Fibroblast of skin of scalp (primary cell): Measurements from ENCODE around the gene TBP.

Experiments
- DNase-seq: peaks from one replicate; pipeline ENCODE4 v3.0.0-alpha.2; 2013

TBP gene

DNA sequence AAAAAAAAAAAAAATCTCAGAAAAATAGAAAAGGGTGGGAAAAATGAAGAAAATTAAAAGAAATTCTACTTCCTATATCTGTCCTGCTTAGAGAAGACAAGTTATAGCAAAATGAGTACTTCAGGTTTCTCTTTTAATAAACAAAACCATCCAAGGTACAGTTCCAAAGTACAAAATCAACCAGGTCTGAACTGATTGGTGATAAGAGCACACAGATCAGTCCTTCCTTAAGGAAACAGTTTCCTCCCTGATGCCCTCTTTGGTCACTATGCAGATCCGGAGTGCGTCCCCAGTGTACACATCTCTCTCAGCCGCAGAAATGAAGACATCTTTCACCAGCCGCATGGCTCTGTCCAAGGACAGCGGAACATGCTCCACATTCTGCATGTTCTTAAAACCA lies 19.2 kb upstream of the TBP start:
- no peak for DNase-seq

DNA sequence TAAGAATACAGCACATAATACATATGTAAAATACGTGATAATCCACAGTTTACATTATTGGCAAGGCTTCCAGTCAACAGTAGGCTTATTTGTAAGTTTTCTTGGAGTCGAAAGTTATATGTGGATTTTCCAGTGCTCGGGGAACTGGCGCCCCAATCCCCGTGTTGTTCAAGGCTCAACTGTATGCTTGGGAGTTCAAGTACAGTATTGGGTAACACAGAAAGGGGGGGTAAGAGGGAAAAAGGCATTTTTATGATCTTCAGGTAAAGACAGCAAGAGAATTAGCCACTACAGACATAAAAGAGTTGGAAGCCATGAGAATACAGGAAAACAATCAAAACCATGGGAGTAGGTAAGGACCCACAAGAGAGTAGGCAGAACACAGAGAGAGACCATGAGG lies 17.5 kb upstream of the TBP start:
- no peak for DNase-seq

DNA sequence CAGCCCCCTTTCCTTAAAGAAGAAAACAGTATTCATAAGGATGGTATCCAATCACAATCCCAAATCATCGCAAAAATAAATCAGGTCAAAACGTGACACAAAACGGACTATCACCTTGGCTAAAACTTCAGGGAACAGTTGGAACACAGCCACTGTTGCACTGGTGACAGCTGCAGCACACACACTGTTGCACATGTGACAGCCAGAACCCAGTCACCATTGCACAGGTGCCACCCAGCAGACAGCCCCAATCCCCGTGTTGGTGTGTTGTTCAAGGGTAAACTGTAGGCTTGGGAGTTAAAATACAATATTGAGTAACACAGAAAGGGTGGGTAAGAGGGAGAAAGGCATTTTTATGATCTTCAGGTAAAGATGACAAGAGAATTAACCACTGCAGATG lies 16.8 kb upstream of the TBP start:
- DNase-seq = no peak

- no peak for DNase-seq
These were observed 12.0 kb upstream of the TBP start for GRCh38 chr6:170542031-170542719.

DNA sequence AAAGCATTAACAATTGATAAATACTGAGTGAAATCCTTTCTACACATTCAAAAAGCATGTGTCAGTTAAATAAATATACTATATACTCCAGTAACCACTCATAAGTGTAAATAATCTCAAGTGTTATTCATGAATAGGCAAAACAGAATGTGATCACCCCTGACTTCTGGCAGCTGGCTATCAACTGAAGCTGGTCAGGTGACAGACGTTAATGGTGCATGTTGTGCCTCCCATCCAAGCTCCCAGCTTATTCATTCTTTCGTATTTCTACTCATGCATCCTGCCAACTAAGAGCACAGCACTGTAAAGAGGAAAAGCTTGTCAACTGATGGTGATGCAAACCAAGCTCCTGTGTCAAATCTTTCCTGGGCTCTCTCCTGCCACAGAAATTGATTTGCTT lies 8.8 kb upstream of the TBP start:
- no peak for DNase-seq

GRCh38 chr6:170552765-170553533 lies 1.2 kb upstream of the TBP start, which contains the start of gene PSMB1:
TSS of gene PSMB1 (minus strand) at chr6:170553307. CDS start at chr6:170553242, 65 bp downstream.
- peak; percentile 95 for DNase-seq

DNA sequence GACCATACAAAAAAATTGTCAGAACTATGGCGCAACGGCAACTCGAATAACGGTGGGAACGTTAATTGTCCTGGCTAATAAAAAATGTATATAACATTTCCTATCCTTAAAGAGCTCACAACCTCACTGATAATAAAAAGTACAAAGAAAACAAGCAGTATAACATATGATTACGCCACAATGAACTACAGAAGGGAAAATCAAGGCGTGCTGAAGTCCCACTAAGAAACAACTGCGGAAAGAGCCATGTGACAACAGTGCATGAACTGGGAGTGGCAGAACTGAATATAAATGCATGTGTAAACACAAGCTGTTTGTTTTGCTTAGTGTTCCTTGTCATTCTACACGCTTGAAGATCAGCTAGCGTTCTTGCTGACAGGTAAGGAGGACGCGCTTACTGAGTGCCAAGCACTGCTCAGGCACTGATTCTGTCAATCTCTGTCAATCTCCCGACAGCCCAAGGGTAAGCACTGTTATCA lies 596 bp upstream of the TBP start:
- DNase-seq = peak; percentile 12

DNA sequence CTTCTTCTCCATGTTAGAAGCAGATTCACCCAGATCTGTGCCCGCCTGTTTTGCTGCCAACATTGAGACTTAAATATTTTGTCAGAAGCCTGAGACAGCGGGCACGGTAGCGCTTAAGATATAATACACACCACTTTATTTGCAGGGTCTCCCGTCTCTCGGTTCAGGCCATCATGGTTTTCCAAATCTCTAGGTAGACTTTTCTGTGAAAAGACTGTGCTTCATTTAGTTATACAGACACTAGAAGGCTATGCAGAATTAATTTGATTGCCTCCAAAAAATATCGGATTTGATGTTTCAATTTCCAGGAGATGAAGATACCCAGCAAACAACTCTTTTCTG lies 598 bp downstream of the TBP start:
- no peak for DNase-seq

DNA sequence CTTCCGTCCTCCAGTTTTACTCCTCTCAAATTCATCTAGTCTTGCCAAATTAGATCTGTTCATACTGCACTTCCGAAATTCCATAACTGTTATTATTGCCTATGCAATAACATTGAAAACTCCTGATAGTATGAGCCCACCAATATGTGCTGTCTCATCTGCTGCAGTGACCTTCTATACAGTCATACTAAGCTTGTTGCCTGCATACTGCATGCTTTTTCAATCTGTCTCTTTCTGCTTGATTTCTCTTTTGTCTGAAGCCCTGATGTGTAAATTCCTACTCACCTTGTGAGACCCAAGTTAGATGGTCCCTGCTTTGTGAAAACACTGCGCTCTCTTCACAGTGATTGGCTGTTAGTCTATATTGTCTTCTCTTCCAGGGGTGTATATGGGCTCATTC lies 1.1 kb downstream of the TBP start:
- no peak for DNase-seq

DNA sequence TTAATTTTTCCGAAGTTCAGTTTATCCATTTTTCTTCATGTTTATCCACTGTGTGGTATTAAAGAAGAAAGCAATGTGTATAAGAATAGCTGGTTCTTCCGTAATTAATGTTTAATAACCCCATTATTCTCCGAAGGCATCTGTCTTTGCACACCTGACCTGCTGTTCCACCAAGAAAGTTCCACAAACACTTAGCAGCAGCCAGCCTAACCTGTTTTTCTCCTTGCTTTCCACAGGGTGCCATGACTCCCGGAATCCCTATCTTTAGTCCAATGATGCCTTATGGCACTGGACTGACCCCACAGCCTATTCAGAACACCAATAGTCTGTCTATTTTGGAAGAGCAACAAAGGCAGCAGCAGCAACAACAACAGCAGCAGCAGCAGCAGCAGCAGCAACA lies 7.4 kb downstream of the TBP start:
- no peak for DNase-seq

DNA sequence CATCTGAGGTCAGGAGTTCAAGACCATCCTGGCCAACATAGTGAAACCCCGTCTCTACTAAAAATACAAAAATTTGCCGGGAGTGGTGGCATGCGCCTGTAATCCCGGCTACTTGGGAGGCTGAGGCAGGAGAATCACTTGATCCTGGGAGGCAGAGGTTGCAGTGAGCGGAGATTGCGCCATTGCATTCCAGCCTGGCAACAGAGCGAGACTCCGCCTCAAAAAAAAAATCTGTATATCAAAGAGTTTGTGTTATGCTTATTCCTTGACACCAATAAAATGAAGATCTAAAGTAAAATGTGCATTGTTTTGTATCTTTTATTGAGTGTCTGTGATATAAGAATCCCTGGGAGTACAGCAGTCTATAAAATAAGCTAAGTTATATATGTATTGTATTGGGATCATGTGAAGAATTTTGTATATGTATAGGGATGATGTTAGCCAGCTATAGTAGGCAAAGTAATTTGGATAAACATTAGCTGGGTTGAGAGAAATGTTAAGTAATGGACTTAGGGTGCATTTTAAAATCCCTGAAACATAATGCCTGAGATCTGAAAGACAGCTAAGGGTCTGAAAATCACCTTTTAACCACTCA lies 10.9 kb downstream of the TBP start:
- no peak for DNase-seq

- no peak for DNase-seq
These were observed 18.7 kb downstream of the TBP start for GRCh38 chr6:170572704-170573466.

- DNase-seq = no peak
These were observed 21.1 kb downstream of the TBP start for GRCh38 chr6:170575250-170575649.

DNA sequence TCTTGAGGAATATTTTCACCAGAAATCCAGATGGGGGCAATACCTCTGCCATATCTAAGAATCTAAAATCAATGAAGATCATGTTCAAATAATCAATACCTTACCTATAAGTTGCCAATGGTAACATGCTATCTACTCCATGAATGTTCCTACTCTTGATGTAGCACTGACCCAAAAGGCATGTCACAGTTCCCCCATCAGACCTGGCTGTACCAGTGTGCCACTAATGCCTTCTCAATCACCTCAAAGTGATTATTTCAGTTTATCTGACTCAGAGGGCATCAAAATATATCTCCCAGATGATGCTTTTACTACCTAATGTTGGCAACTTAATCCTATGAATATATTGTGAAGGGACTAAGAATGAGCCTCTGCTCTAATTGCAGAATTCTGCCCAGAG lies 24.7 kb downstream of the TBP start:
- no peak for DNase-seq

GRCh38 chr6:170583756-170584180 lies 29.6 kb downstream of the TBP start:
- DNase-seq = peak; percentile 1

DNA sequence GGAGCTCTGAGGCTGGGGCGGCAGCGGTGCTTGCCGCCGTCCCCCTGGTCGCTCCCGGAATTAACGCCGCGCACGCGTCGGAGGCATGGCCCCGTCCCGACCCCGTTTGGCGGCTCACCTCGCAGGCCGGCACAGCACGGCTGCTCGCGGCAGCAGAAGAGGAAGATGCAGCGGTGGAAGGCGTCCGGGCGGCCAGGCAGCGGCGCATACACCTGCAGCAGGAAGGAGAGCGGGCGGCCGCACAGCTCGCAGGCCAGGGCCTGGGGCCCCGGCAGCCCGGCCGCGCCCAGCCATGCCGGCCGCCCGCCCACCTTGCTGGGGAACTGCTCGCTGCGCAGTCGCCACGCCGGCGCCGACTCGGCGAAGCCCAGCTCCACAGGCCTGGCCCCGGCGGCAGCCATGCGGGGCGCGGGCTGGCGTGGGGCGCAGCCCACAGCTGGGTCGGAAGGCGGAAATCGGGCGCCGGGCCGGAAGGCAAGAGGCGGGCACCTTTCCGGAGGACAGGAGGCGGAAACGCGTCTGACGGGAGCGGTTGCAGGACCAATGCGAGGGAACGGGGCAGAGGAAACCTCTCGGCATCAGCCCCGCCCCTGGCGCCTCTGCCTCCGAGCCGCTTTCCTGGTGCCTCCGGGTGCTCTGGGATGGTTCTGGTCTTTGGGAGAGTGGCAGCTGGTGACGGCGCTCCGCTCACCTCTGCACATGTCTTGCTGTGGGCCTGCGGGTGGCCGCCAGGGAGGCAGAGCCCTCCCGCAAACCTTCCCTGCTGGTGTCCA lies 30.2 kb downstream of the TBP start, which contains the start of gene PDCD2:
Gene PDCD2, minus strand, starts transcription at position 457 of the 773 bp plus-strand sequence. Its CDS starts 56 bp downstream, at position 401.
- DNase-seq = peak; percentile 89

- DNase-seq = no peak
These were observed 30.9 kb downstream of the TBP start for GRCh38 chr6:170584954-170585498.

GRCh38 chr6:170590725-170591124 lies 36.6 kb downstream of the TBP start:
- DNase-seq = no peak

DNA sequence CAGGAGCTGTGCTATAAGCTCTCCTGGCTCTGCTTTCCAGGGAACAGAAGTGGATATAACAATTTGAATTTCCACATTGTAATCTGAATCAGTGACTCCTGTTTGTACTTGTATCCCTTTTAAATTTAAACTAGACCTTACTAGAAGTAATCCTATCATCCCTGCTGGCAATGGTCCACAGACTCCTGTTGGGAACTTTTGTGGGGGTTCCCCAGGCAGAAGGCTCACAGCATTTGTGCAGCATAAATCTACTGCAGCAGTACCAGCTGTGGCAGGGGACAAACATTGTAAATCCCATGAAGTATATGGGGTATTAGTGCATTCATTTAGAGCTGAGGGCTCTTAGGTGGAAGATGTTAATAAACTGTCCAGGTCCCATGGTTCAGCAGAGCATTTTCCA lies 42.3 kb downstream of the TBP start:
- no peak for DNase-seq

- DNase-seq = no peak
These were observed 43.1 kb downstream of the TBP start for GRCh38 chr6:170597278-170597677.

DNA sequence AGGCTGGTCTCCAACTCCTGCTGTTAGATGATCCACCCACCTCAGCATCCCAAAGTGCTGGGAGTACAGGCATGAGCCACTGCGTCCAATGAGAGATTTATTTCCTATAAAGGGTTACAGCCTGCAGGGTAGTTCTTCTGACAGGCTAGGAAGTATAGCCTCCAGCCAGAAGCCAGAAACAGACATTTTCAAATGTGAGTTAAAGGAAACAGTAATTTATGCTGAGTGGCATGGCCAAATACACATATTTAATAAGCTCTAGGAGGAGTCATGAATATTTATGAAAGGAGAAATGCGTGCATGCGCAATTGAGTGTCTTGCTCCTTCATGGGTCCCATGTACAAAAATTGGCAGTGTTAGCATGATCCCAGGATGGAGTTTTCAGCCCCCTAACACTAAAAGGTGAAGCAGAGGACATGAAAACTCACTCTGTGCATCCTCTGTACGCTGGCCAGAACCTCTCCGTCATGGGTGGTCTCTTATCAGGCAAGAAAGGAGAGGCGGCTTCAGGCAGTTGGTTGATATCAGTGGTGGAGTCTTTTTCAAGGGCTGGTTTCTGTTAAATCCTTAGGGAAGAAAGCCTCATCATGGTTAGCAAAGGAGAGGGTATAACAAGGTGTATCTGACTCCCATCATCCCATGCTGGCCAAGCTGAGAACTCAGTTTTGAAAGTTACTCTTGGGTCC lies 51.5 kb downstream of the TBP start:
- no peak for DNase-seq
